CD8-positive, alpha-beta memory T cell (primary cell): Measurements from ENCODE around the gene KCNH8. TPM values are rescaled to one million over a fixed set of nuclear protein-coding genes. Genes with fewer than 3 reads are reported as not detected.
A peak's percentile ranks its signal among the peaks of the same experiment; 100 is the strongest.

Experiments
- CTCF ChIA-PET: fragments of 350-600 bp; sonication (Branson Sonifier 250); formaldehyde crosslinking; loops from one replicate; lab custom pipeline; 2021; ENCODE audit warnings: antibody characterized with exemption; lab: Charles Lee
- POLR2A ChIA-PET: fragments of 350-600 bp; sonication (Branson Sonifier 250); formaldehyde crosslinking; loops from one replicate; lab custom pipeline; 2021; ENCODE audit warnings: antibody characterized with exemption; lab: Charles Lee
- DNase-seq, 5 donors: peaks; one replicate each; pipeline versions ENCODE4 v3.0.0 to v3.0.0-alpha.2; 2020 to 2022; ENCODE audit warnings: mixed read lengths in 1 of 5
- H3K27ac ChIP-seq: one replicate; pipeline ENCODE4 v1.7.0; 2013; ENCODE audit warnings: low read depth, mild to moderate bottlenecking, low read length, moderate library complexity
- H3K27me3 ChIP-seq: 2 replicates; pipeline ENCODE4 v1.7.0; 2013; ENCODE audit warnings: low read length, mild to moderate bottlenecking; ENCODE audit not compliant: insufficient read depth, poor library complexity, severe bottlenecking
- H3K36me3 ChIP-seq: 2 replicates; pipeline ENCODE4 v1.7.0; 2013; ENCODE audit warnings: mild to moderate bottlenecking, low read length, moderate library complexity; ENCODE audit not compliant: insufficient read depth
- H3K4me1 ChIP-seq: 2 replicates; pipeline ENCODE4 v1.7.0; 2013; ENCODE audit warnings: mild to moderate bottlenecking, low read length, moderate library complexity; ENCODE audit not compliant: insufficient read depth
- H3K4me3 ChIP-seq: 2 replicates; pipeline ENCODE4 v1.7.0; 2013; ENCODE audit warnings: mild to moderate bottlenecking, low read length
- H3K9me3 ChIP-seq: 2 replicates; pipeline ENCODE4 v1.7.0; 2013; ENCODE audit warnings: mild to moderate bottlenecking, low read length
- H3K27ac Mint-ChIP-seq, 8 donors: one replicate each; pipeline ENCODE4 v1.8.0; 2020 to 2021; ENCODE audit warnings: mixed read lengths in 8 of 8, mild to moderate bottlenecking in 6 of 8, inconsistent platforms in 3 of 8, moderate library complexity in 3 of 8
- H3K27me3 Mint-ChIP-seq, 2 donors: one replicate each; pipeline ENCODE4 v1.8.0; 2020 to 2021; ENCODE audit warnings: mixed read lengths in 2 of 2, mild to moderate bottlenecking in 1 of 2, moderate library complexity in 1 of 2
- H3K36me3 Mint-ChIP-seq, 3 donors: one replicate each; pipeline ENCODE4 v1.8.0; 2020 to 2021; ENCODE audit warnings: mixed read lengths in 3 of 3, inconsistent platforms in 1 of 3, mild to moderate bottlenecking in 1 of 3
- H3K4me1 Mint-ChIP-seq, 3 donors: one replicate each; pipeline ENCODE4 v1.8.0; 2020 to 2021; ENCODE audit warnings: mixed read lengths in 3 of 3, inconsistent platforms in 1 of 3, mild to moderate bottlenecking in 1 of 3
- H3K4me3 Mint-ChIP-seq, 7 donors: one replicate each; pipeline ENCODE4 v1.8.0; 2020 to 2021; ENCODE audit warnings: mixed read lengths in 7 of 7, mild to moderate bottlenecking in 6 of 7, moderate library complexity in 4 of 7, inconsistent platforms in 2 of 7
- H3K9me3 Mint-ChIP-seq, 5 donors: one replicate each; pipeline ENCODE4 v1.8.0; 2020 to 2022; ENCODE audit warnings: mixed read lengths in 5 of 5, mild to moderate bottlenecking in 3 of 5, moderate library complexity in 2 of 5, inconsistent platforms in 1 of 5
- polyA plus RNA-seq: library from polyadenylated mRNA; unstranded; fragments of 300-500 nt; fragmentation: Illumina TruSeq; gene quantifications from one replicate; pipeline ENCODE4 v1.2.3, GENCODE V29; 2021
- total RNA-seq, 2 experiments: library from RNA; stranded (reverse); gene quantifications; one replicate each; pipeline ENCODE4 v1.2.3, GENCODE V29; 2021

The KCNH8 gene
- total and polyA plus RNA-seq, 3 experiments from 2014 or later, result not detected

GRCh38 chr3:19110335-19110895, 37.9 kb upstream of the KCNH8 start:
- H3K27me3 Mint-ChIP-seq, result no peaks in the 10 kb centered on the region
- H3K9me3 Mint-ChIP-seq, result peaks cover 0 to 2% (median 0%) of the 10 kb centered on the region in 5 donors
- no peaks in the 10 kb centered on the region for H3K4me1 Mint-ChIP-seq
- H3K9me3 ChIP-seq, result no peaks in the 10 kb centered on the region
- no peaks in the 10 kb centered on the region for H3K4me1 ChIP-seq
- no peak overlapping the region for H3K4me3 ChIP-seq
- no peak overlapping the region for H3K27ac ChIP-seq
- H3K36me3 Mint-ChIP-seq, result peaks cover 0 to 1% (median 0%) of the 10 kb centered on the region in 3 donors
- DNase-seq, result no peak
- ChIA-PET POLR2A (no interaction called here), CTCF (no interaction called here)
- no peak overlapping the region for H3K27ac Mint-ChIP-seq
- no peaks in the 10 kb centered on the region for H3K36me3 ChIP-seq
- no peaks in the 10 kb centered on the region for H3K27me3 ChIP-seq
- no peak overlapping the region for H3K4me3 Mint-ChIP-seq

- no peak for DNase-seq
- Mint-ChIP-seq H3K4me1 (no peaks in the 10 kb centered on the region), H3K9me3 (peaks cover 0 to 10% (median 3%) of the 10 kb centered on the region in 5 donors), H3K27me3 (peaks cover 6 to 9% of the 10 kb centered on the region in 2 donors), H3K27ac (no peak overlapping the region), H3K4me3 (no peak overlapping the region), H3K36me3 (peaks cover 0 to 1% (median 0%) of the 10 kb centered on the region in 3 donors)
- H3K4me3 ChIP-seq, result no peak overlapping the region
- H3K9me3 ChIP-seq, result no peaks in the 10 kb centered on the region
- no peaks in the 10 kb centered on the region for H3K4me1 ChIP-seq
- no peaks in the 10 kb centered on the region for H3K27me3 ChIP-seq
- H3K27ac ChIP-seq, result no peak overlapping the region
- CTCF ChIA-PET, result no interaction called here
- H3K36me3 ChIP-seq, result no peaks in the 10 kb centered on the region
- POLR2A ChIA-PET, result no interaction called here
These were observed 33.8 kb upstream of the KCNH8 start for GRCh38 chr3:19114461-19114860.

GRCh38 chr3:19116239-19116638, 32.1 kb upstream of the KCNH8 start:
- no peaks in the 10 kb centered on the region for H3K27me3 ChIP-seq

GRCh38 chr3:19124752-19125151, 23.6 kb upstream of the KCNH8 start:
- H3K27ac Mint-ChIP-seq, result no peak overlapping the region
- no peak for DNase-seq
- H3K27me3 Mint-ChIP-seq, result no peaks in the 10 kb centered on the region
- H3K4me1 Mint-ChIP-seq, result no peaks in the 10 kb centered on the region
- peaks cover 0 to 6% (median 0%) of the 10 kb centered on the region in 5 donors for H3K9me3 Mint-ChIP-seq
- Histone ChIP-seq H3K9me3 (no peaks in the 10 kb centered on the region), H3K36me3 (no peaks in the 10 kb centered on the region), H3K27me3 (no peaks in the 10 kb centered on the region), H3K4me1 (no peaks in the 10 kb centered on the region), H3K27ac (no peak overlapping the region), H3K4me3 (no peak overlapping the region)
- H3K4me3 Mint-ChIP-seq, result no peak overlapping the region
- CTCF ChIA-PET, result no interaction called here
- POLR2A ChIA-PET, result interaction anchor here (0.5 kb wide), 1 partner anchor 10 kb away, joined by 3 read pairs; no protein-coding TSS in a partner anchor
- H3K36me3 Mint-ChIP-seq, result no peaks in the 10 kb centered on the region

More at GRCh38 chr3:19116239-19116638, 32.1 kb upstream of the KCNH8 start:
- Mint-ChIP-seq H3K9me3 (peaks cover 0 to 11% (median 4%) of the 10 kb centered on the region in 5 donors), H3K4me1 (no peaks in the 10 kb centered on the region), H3K27ac (no peak overlapping the region), H3K27me3 (peaks cover 6 to 11% of the 10 kb centered on the region in 2 donors), H3K4me3 (no peak overlapping the region), H3K36me3 (no peaks in the 10 kb centered on the region)
- CTCF ChIA-PET, result no interaction called here
- POLR2A ChIA-PET, result no interaction called here
- Histone ChIP-seq H3K27ac (no peak overlapping the region), H3K36me3 (no peaks in the 10 kb centered on the region), H3K4me3 (no peak overlapping the region), H3K9me3 (no peaks in the 10 kb centered on the region), H3K4me1 (no peaks in the 10 kb centered on the region)
- DNase-seq, result no peak

- CTCF ChIA-PET, result no interaction called here
- H3K4me1 ChIP-seq, result no peaks in the 10 kb centered on the region
These were observed 8.4 kb upstream of the KCNH8 start for GRCh38 chr3:19139863-19140262.

GRCh38 chr3:19146685-19147650, 1.3 kb upstream of the KCNH8 start:
- peaks cover 1 to 28% of the 10 kb centered on the region in 2 donors for H3K27me3 Mint-ChIP-seq
- Histone ChIP-seq H3K27ac (no peak overlapping the region), H3K36me3 (no peaks in the 10 kb centered on the region), H3K9me3 (no peaks in the 10 kb centered on the region), H3K4me1 (peaks cover 5% of the 10 kb centered on the region), H3K27me3 (no peaks in the 10 kb centered on the region), H3K4me3 (peak overlapping the region; percentile 73)
- ChIA-PET POLR2A (no interaction called here), CTCF (no interaction called here)
- H3K27ac Mint-ChIP-seq, result peak overlapping the region in 6 of 8 donors; percentile 35 to 91 (median 72)
- H3K4me1 Mint-ChIP-seq, result peaks cover 19 to 28% (median 22%) of the 10 kb centered on the region in 3 donors
- peak overlapping the region; percentile 88 to 97 (median 91) for H3K4me3 Mint-ChIP-seq
- peaks cover 0 to 6% (median 6%) of the 10 kb centered on the region in 5 donors for H3K9me3 Mint-ChIP-seq
- peaks cover 0 to 3% (median 0%) of the 10 kb centered on the region in 3 donors for H3K36me3 Mint-ChIP-seq
- DNase-seq, result peak; percentile 43 to 76 (median 58)

More at GRCh38 chr3:19139863-19140262, 8.4 kb upstream of the KCNH8 start:
- Mint-ChIP-seq H3K9me3 (peaks cover 0 to 4% (median 2%) of the 10 kb centered on the region in 5 donors), H3K27me3 (peaks cover 5 to 22% of the 10 kb centered on the region in 2 donors), H3K36me3 (no peaks in the 10 kb centered on the region), H3K4me3 (no peak overlapping the region), H3K27ac (no peak overlapping the region), H3K4me1 (no peaks in the 10 kb centered on the region)
- Histone ChIP-seq H3K36me3 (no peaks in the 10 kb centered on the region), H3K27ac (no peak overlapping the region), H3K4me3 (no peak overlapping the region), H3K9me3 (no peaks in the 10 kb centered on the region), H3K27me3 (no peaks in the 10 kb centered on the region)
- POLR2A ChIA-PET, result no interaction called here
- no peak for DNase-seq

GRCh38 chr3:19148768-19149091, 420 bp downstream of the KCNH8 start:
- CTCF ChIA-PET, result interaction anchor here (0.5 kb wide), 1 partner anchor 1343 kb away, joined by 4 read pairs; no protein-coding TSS in a partner anchor

More at GRCh38 chr3:19148768-19149091, 420 bp downstream of the KCNH8 start:
- DNase-seq, result no peak
- POLR2A ChIA-PET, result no interaction called here
- H3K4me1 Mint-ChIP-seq, result peaks cover 19 to 28% (median 22%) of the 10 kb centered on the region in 3 donors
- H3K9me3 Mint-ChIP-seq, result peaks cover 0 to 6% (median 4%) of the 10 kb centered on the region in 5 donors
- peaks cover 5% of the 10 kb centered on the region for H3K4me1 ChIP-seq
- no peak overlapping the region for H3K4me3 ChIP-seq
- peaks cover 0 to 3% (median 0%) of the 10 kb centered on the region in 3 donors for H3K36me3 Mint-ChIP-seq
- no peaks in the 10 kb centered on the region for H3K27me3 ChIP-seq
- peaks cover 1 to 18% of the 10 kb centered on the region in 2 donors for H3K27me3 Mint-ChIP-seq
- H3K36me3 ChIP-seq, result no peaks in the 10 kb centered on the region
- peak overlapping the region in 5 of 8 donors; percentile 27 to 55 (median 41) for H3K27ac Mint-ChIP-seq
- H3K4me3 Mint-ChIP-seq, result peak overlapping the region; percentile 51 to 83 (median 74)
- H3K27ac ChIP-seq, result no peak overlapping the region
- H3K9me3 ChIP-seq, result no peaks in the 10 kb centered on the region
